Activated T-helper 1 cell treated with anti-CD3 and anti-CD28 coated beads, Interleukin-12 subunit alpha, Interleukin-12 subunit beta, Interleukin-2, Interleukin-4 antibody, amounts not matched to agents 30 ng/mL and 10 ng/mL and 1 ng/mL, durations not matched to agents 14 hours and 24 hours and 36 hours (primary cell): Measurements from ENCODE around the gene SMIM22. TPM values are rescaled to one million over a fixed set of nuclear protein-coding genes. Genes with fewer than 3 reads are reported as not detected.
A peak's percentile ranks its signal among the peaks of the same experiment; 100 is the strongest.

Experiments used
- DNase-seq: peaks from one replicate; pipeline ENCODE4 v3.0.0; 2021; ENCODE audit warnings: low spot score
- H3K27ac Mint-ChIP-seq: one replicate; pipeline ENCODE4 v1.8.0; 2021; ENCODE audit warnings: mild to moderate bottlenecking, mixed read lengths
- H3K27me3 Mint-ChIP-seq: one replicate; pipeline ENCODE4 v1.8.0; 2022; ENCODE audit warnings: mild to moderate bottlenecking, moderate library complexity, mixed read lengths; ENCODE audit not compliant: insufficient read depth
- H3K36me3 Mint-ChIP-seq: one replicate; pipeline ENCODE4 v1.8.0; 2021; ENCODE audit warnings: low read depth, mixed read lengths
- H3K4me1 Mint-ChIP-seq: one replicate; pipeline ENCODE4 v1.8.0; 2021; ENCODE audit warnings: low read depth, mixed read lengths
- H3K4me3 Mint-ChIP-seq: one replicate; pipeline ENCODE4 v1.8.0; 2021; ENCODE audit warnings: mild to moderate bottlenecking, moderate library complexity, mixed read lengths
- H3K9me3 Mint-ChIP-seq: one replicate; pipeline ENCODE4 v1.8.0; 2021; ENCODE audit warnings: mixed read lengths
- intact Hi-C: fragments of 100-400 bp; cut with micrococcal nuclease; formaldehyde crosslinking; loops from one replicate; pipeline ENCODE4 v1.15.1; 2024
- total RNA-seq: library from RNA; stranded (reverse); gene quantifications from 2 replicates; pipeline ENCODE4 v1.2.3, GENCODE V29; 2022

The SMIM22 gene
- total RNA-seq, 1 donor from 2014 or later = not detected

GRCh38 chr16:4760221-4760910 lies 34.8 kb upstream of the SMIM22 start:
- Mint-ChIP-seq H3K27me3 (no peaks in the 10 kb centered on the region), H3K9me3 (no peaks in the 10 kb centered on the region), H3K27ac (no peak overlapping the region), H3K36me3 (peaks cover 24% of the 10 kb centered on the region), H3K4me3 (no peak overlapping the region), H3K4me1 (no peaks in the 10 kb centered on the region)
- intact Hi-C loops = no loop called here
- no peak for DNase-seq

GRCh38 chr16:4762205-4762604 lies 33.0 kb upstream of the SMIM22 start:
- no peak for DNase-seq
- H3K4me1 Mint-ChIP-seq = peaks cover 9% of the 10 kb centered on the region
- no peaks in the 10 kb centered on the region for H3K27me3 Mint-ChIP-seq
- intact Hi-C loops = no loop called here
- no peak overlapping the region for H3K4me3 Mint-ChIP-seq
- H3K27ac Mint-ChIP-seq = no peak overlapping the region
- H3K36me3 Mint-ChIP-seq = peaks cover 15% of the 10 kb centered on the region
- no peaks in the 10 kb centered on the region for H3K9me3 Mint-ChIP-seq

- H3K27me3 Mint-ChIP-seq = no peaks in the 10 kb centered on the region
- intact Hi-C loops = no loop called here
- H3K27ac Mint-ChIP-seq = no peak overlapping the region
- H3K4me1 Mint-ChIP-seq = peaks cover 20% of the 10 kb centered on the region
- no peaks in the 10 kb centered on the region for H3K9me3 Mint-ChIP-seq
- peaks cover 10% of the 10 kb centered on the region for H3K36me3 Mint-ChIP-seq
- no peak overlapping the region for H3K4me3 Mint-ChIP-seq
- no peak for DNase-seq
These were observed 31.4 kb upstream of the SMIM22 start for GRCh38 chr16:4763791-4764190.

- no peak for DNase-seq
These were observed 29.4 kb upstream of the SMIM22 start for GRCh38 chr16:4765511-4766474.

GRCh38 chr16:4766875-4767628 lies 28.1 kb upstream of the SMIM22 start, which contains the start of gene ZNF500:
Gene ZNF500, minus strand, starts transcription at chr16:4767162. Its CDS starts 1,184 bp downstream, at chr16:4765978.
- peak within 1 kb of the TSS; percentile 87 for H3K27ac Mint-ChIP-seq

More at GRCh38 chr16:4765511-4766474, 29.4 kb upstream of the SMIM22 start:
- no peaks in the 10 kb centered on the region for H3K27me3 Mint-ChIP-seq
- H3K27ac Mint-ChIP-seq = peak overlapping the region; percentile 79
- H3K9me3 Mint-ChIP-seq = no peaks in the 10 kb centered on the region
- peak overlapping the region; percentile 87 for H3K4me3 Mint-ChIP-seq
- H3K4me1 Mint-ChIP-seq = peaks cover 20% of the 10 kb centered on the region
- intact Hi-C loops = loop anchor here (2.0 to 5.0 kb wide), 2 partner anchors 307 to 341 kb away; partner anchors contain the start of genes ALG1 and DNAJA3
- peaks cover 1% of the 10 kb centered on the region for H3K36me3 Mint-ChIP-seq

GRCh38 chr16:4767872-4768548 lies 27.2 kb upstream of the SMIM22 start:
- DNase-seq = no peak
- H3K27ac Mint-ChIP-seq = peak overlapping the region; percentile 87
- H3K9me3 Mint-ChIP-seq = no peaks in the 10 kb centered on the region
- H3K36me3 Mint-ChIP-seq = no peaks in the 10 kb centered on the region
- peak overlapping the region; percentile 95 for H3K4me3 Mint-ChIP-seq
- H3K4me1 Mint-ChIP-seq = peaks cover 20% of the 10 kb centered on the region
- H3K27me3 Mint-ChIP-seq = no peaks in the 10 kb centered on the region
- intact Hi-C loops = loop anchor here (1.0 to 5.0 kb wide), 10 partner anchors 34 to 343 kb away; partner anchors contain the start of genes ALG1, ANKS3, DNAAF8 and DNAJA3

More at GRCh38 chr16:4766875-4767628, 28.1 kb upstream of the SMIM22 start, which contains the start of gene ZNF500:
- peak; percentile 96 for DNase-seq
- Mint-ChIP-seq H3K4me1 (peaks cover 20% of the 10 kb centered on the region), H3K36me3 (no peaks in the 10 kb centered on the region), H3K4me3 (peak within 1 kb of the TSS; percentile 95), H3K27me3 (no peaks in the 10 kb centered on the region), H3K9me3 (no peaks in the 10 kb centered on the region)
- intact Hi-C loops = loop anchor here (1.0 to 5.0 kb wide), 6 partner anchors 33 to 342 kb away; partner anchors contain the start of genes ALG1, ANKS3, DNAAF8 and DNAJA3

GRCh38 chr16:4768549-4769305 lies 26.4 kb upstream of the SMIM22 start:
- H3K4me1 Mint-ChIP-seq = peaks cover 20% of the 10 kb centered on the region
- H3K9me3 Mint-ChIP-seq = no peaks in the 10 kb centered on the region
- H3K4me3 Mint-ChIP-seq = peak overlapping the region; percentile 95
- H3K36me3 Mint-ChIP-seq = no peaks in the 10 kb centered on the region
- DNase-seq = peak; percentile 85
- H3K27ac Mint-ChIP-seq = peak overlapping the region; percentile 87
- no peaks in the 10 kb centered on the region for H3K27me3 Mint-ChIP-seq
- intact Hi-C loops = loop anchor here (1.0 to 5.0 kb wide), 5 partner anchors 34 to 304 kb away; partner anchors contain the start of genes ALG1, GLYR1, NUDT16L1 and ROGDI

GRCh38 chr16:4769306-4769638 lies 25.9 kb upstream of the SMIM22 start:
- Mint-ChIP-seq H3K9me3 (no peaks in the 10 kb centered on the region), H3K27ac (peak overlapping the region; percentile 19), H3K36me3 (no peaks in the 10 kb centered on the region), H3K4me1 (peaks cover 20% of the 10 kb centered on the region), H3K4me3 (peak overlapping the region; percentile 95), H3K27me3 (no peaks in the 10 kb centered on the region)
- no peak for DNase-seq
- intact Hi-C loops = loop anchor here (2.0 to 5.0 kb wide), 2 partner anchors 76 to 303 kb away; partner anchors contain the start of genes ALG1 and NUDT16L1

GRCh38 chr16:4771646-4772045 lies 23.5 kb upstream of the SMIM22 start:
- Mint-ChIP-seq H3K4me1 (peaks cover 11% of the 10 kb centered on the region), H3K27ac (no peak overlapping the region), H3K36me3 (no peaks in the 10 kb centered on the region), H3K4me3 (no peak overlapping the region), H3K9me3 (no peaks in the 10 kb centered on the region), H3K27me3 (no peaks in the 10 kb centered on the region)
- DNase-seq = no peak
- intact Hi-C loops = no loop called here

GRCh38 chr16:4772351-4772750 lies 22.8 kb upstream of the SMIM22 start:
- Mint-ChIP-seq H3K9me3 (no peaks in the 10 kb centered on the region), H3K4me1 (peaks cover 11% of the 10 kb centered on the region), H3K27ac (no peak overlapping the region), H3K36me3 (no peaks in the 10 kb centered on the region), H3K27me3 (no peaks in the 10 kb centered on the region), H3K4me3 (no peak overlapping the region)
- intact Hi-C loops = no loop called here
- no peak for DNase-seq

- Mint-ChIP-seq H3K9me3 (no peaks in the 10 kb centered on the region), H3K4me3 (no peak overlapping the region), H3K27me3 (no peaks in the 10 kb centered on the region), H3K27ac (no peak overlapping the region), H3K4me1 (no peaks in the 10 kb centered on the region), H3K36me3 (no peaks in the 10 kb centered on the region)
- DNase-seq = no peak
- intact Hi-C loops = no loop called here
These were observed 20.2 kb upstream of the SMIM22 start for GRCh38 chr16:4775005-4775404.
